H1 (cell line): ENCODE data around the gene THUMPD2. TPM values are rescaled to one million over a fixed set of nuclear protein-coding genes. Genes with fewer than 3 reads are reported as not detected.

Source experiments
- CTCF ChIA-PET: fragments of 300-600 bp; sonication (Branson Sonifier 250); formaldehyde crosslinking; loops from one replicate; lab custom pipeline; 2021; ENCODE audit not compliant: partially characterized antibody; lab: Charles Lee
- POLR2A ChIA-PET: fragments of 300-600 bp; sonication (Branson Sonifier 250); formaldehyde crosslinking; loops from one replicate; lab custom pipeline; 2021; ENCODE audit warnings: inconsistent platforms; ENCODE audit not compliant: partially characterized antibody; lab: Charles Lee
- DNase-seq, 2 experiments: peaks; one replicate each; pipeline versions ENCODE4 v3.0.0 to v3.0.0-alpha.2; 2010 to 2022; ENCODE audit warnings: low spot score in 2 of 2, low read depth in 1 of 2, mixed read lengths in 1 of 2
- FAIRE-seq: peaks from 2 replicates; lab custom pipeline; 2011; peaks lifted over from hg19 to GRCh38; lab: Jason Lieb, UNC
- H2AFZ ChIP-seq: 2 replicates; pipeline ENCODE4 v1.8.1; 2012; ENCODE audit warnings: low read length, inconsistent platforms
- H2AK5ac ChIP-seq: 2 replicates; pipeline ENCODE4 v1.6.1; 2013; ENCODE audit warnings: low read depth, low read length
- H2BK120ac ChIP-seq: replicated peaks from 2 replicates; pipeline ENCODE3; 2013; ENCODE audit warnings: low read depth, low read length, inconsistent platforms
- H2BK12ac ChIP-seq: 2 replicates; pipeline ENCODE4 v1.6.1; 2013; ENCODE audit warnings: low read depth, low read length
- H2BK15ac ChIP-seq: 2 replicates; pipeline ENCODE4 v1.6.1; 2013; ENCODE audit warnings: low read length
- H2BK20ac ChIP-seq: 2 replicates; pipeline ENCODE4 v1.6.1; 2013; ENCODE audit warnings: low read length
- H2BK5ac ChIP-seq: 2 replicates; pipeline ENCODE4 v1.6.1; 2013; ENCODE audit warnings: low read depth, low read length
- H3K14ac ChIP-seq: 2 replicates; pipeline ENCODE4 v1.6.1; 2013; ENCODE audit warnings: inconsistent platforms; ENCODE audit not compliant: insufficient read length
- H3K18ac ChIP-seq: 2 replicates; pipeline ENCODE4 v1.6.1; 2013; ENCODE audit warnings: low read length; ENCODE audit errors: extremely low read depth
- H3K23ac ChIP-seq: 2 replicates; pipeline ENCODE4 v1.6.1; 2013; ENCODE audit warnings: inconsistent platforms; ENCODE audit not compliant: insufficient read length
- H3K23me2 ChIP-seq: 2 replicates; pipeline ENCODE4 v1.6.1; 2013; ENCODE audit warnings: low read depth, low read length
- H3K27ac ChIP-seq: 2 replicates; pipeline ENCODE4 v1.6.1; 2011; ENCODE audit warnings: low read depth, low read length, inconsistent platforms
- H3K27me3 ChIP-seq, 4 experiments: replicated peaks in 1 of 4; 1 replicate in 1 of 4; 2 replicates in 3 of 4; pipeline versions ENCODE4 v1.6.1 to v1.8.1; 2011 to 2013; ENCODE audit warnings: low read length in 3 of 4, mild to moderate bottlenecking in 3 of 4, inconsistent platforms in 2 of 4, mixed read lengths in 2 of 4, moderate library complexity in 1 of 4; ENCODE audit not compliant: control insufficient read depth in 3 of 4, insufficient read depth in 3 of 4; ENCODE audit errors: extremely low read depth in 1 of 4
- H3K36me3 ChIP-seq, 4 experiments: 2 replicates each; pipeline versions ENCODE4 v1.6.1 to v1.8.1; 2011 to 2013; ENCODE audit warnings: mild to moderate bottlenecking in 4 of 4, low read length in 3 of 4, moderate library complexity in 2 of 4, control low read depth in 1 of 4, inconsistent platforms in 1 of 4; ENCODE audit not compliant: insufficient read depth in 4 of 4, control insufficient read depth in 2 of 4
- H3K4ac ChIP-seq: replicated peaks from 2 replicates; pipeline ENCODE3; 2013; ENCODE audit warnings: low read length, low read depth, mixed read lengths, inconsistent platforms; ENCODE audit not compliant: insufficient read length
- H3K4me1 ChIP-seq, 4 experiments: replicated peaks in 1 of 4; 1 replicate in 1 of 4; 2 replicates in 3 of 4; pipeline versions ENCODE4 v1.6.1 to v1.8.1; 2011 to 2013; ENCODE audit warnings: low read length in 3 of 4, inconsistent platforms in 2 of 4, mixed read lengths in 1 of 4; ENCODE audit not compliant: insufficient read depth in 4 of 4, control insufficient read depth in 3 of 4
- H3K4me2 ChIP-seq, 2 experiments: 2 replicates each; pipeline versions ENCODE4 v1.6.1 to v1.8.1; 2011 to 2013; ENCODE audit warnings: low read depth in 2 of 2, low read length in 2 of 2, control low read depth in 1 of 2, inconsistent platforms in 1 of 2, mild to moderate bottlenecking in 1 of 2; ENCODE audit not compliant: insufficient read depth in 1 of 2
- H3K4me3 ChIP-seq, 4 experiments: fragments of 200-600, 300-600 bp in 1 of 4; sonication (generic), shearing (Covaris generic), sonication (Bioruptor Twin) in 1 of 4; 2 replicates each; pipeline versions ENCODE4 v1.5.1 to v1.8.1; 2011 to 2016; ENCODE audit warnings: low read length in 4 of 4, low read depth in 3 of 4, control low read depth in 2 of 4, inconsistent platforms in 2 of 4, mild to moderate bottlenecking in 2 of 4, mixed read lengths in 1 of 4, moderate library complexity in 1 of 4; ENCODE audit not compliant: insufficient read depth in 2 of 4; ENCODE audit errors: extremely low read depth in 1 of 4
- H3K56ac ChIP-seq: replicated peaks from 2 replicates; pipeline ENCODE3; 2013; ENCODE audit warnings: low read depth, mild to moderate bottlenecking, mixed read lengths, low read length, inconsistent platforms; ENCODE audit not compliant: insufficient read length
- H3K79me1 ChIP-seq: 2 replicates; pipeline ENCODE4 v1.6.1; 2013; ENCODE audit warnings: low read depth, low read length, control low read depth
- H3K79me2 ChIP-seq, 2 experiments: 2 replicates each; pipeline versions ENCODE4 v1.6.1 to v1.8.1; 2012 to 2013; ENCODE audit warnings: low read length in 2 of 2, mild to moderate bottlenecking in 2 of 2, inconsistent platforms in 1 of 2; ENCODE audit not compliant: insufficient read depth in 2 of 2, control insufficient read depth in 1 of 2
- H3K9ac ChIP-seq, 4 experiments: replicated peaks in 1 of 4; 1 replicate in 1 of 4; 2 replicates in 3 of 4; pipeline versions ENCODE4 v1.6.1 to v1.8.1; 2011 to 2013; ENCODE audit warnings: low read depth in 3 of 4, low read length in 3 of 4, control low read depth in 2 of 4, mild to moderate bottlenecking in 2 of 4, moderate library complexity in 2 of 4, inconsistent platforms in 1 of 4; ENCODE audit errors: extremely low read depth in 1 of 4
- H3K9me3 ChIP-seq, 2 experiments: 2 replicates each; pipeline versions ENCODE4 v1.6.1 to v1.8.1; 2012 to 2013; ENCODE audit warnings: mild to moderate bottlenecking in 2 of 2, moderate library complexity in 2 of 2, control low read depth in 1 of 2, inconsistent platforms in 1 of 2, low read depth in 1 of 2, low read length in 1 of 2, mixed read lengths in 1 of 2; ENCODE audit not compliant: insufficient read depth in 2 of 2
- H4K20me1 ChIP-seq, 2 experiments: replicated peaks in 1 of 2; 2 replicates each; pipeline versions ENCODE3 to v1.8.1; 2011 to 2013; ENCODE audit warnings: inconsistent platforms in 2 of 2, low read length in 2 of 2, mild to moderate bottlenecking in 1 of 2; ENCODE audit not compliant: insufficient read depth in 2 of 2, control insufficient read depth in 1 of 2
- H4K5ac ChIP-seq: 2 replicates; pipeline ENCODE4 v1.6.1; 2013; ENCODE audit warnings: low read length, low read depth, mixed read lengths, inconsistent platforms; ENCODE audit not compliant: insufficient read length
- H4K8ac ChIP-seq: 2 replicates; pipeline ENCODE4 v1.8.0; 2013; ENCODE audit warnings: mild to moderate bottlenecking, moderate library complexity, low read length, inconsistent platforms; ENCODE audit not compliant: insufficient read depth; ENCODE audit errors: extremely low read depth
- H4K91ac ChIP-seq: replicated peaks from 2 replicates; pipeline ENCODE3; 2013; ENCODE audit warnings: low read length, mixed read lengths, inconsistent platforms; ENCODE audit not compliant: insufficient read length
- SP4 ChIP-seq: IDR thresholded peaks from 2 replicates; pipeline ENCODE4 v1.6.1; 2012; ENCODE audit warnings: low read length, inconsistent platforms
- WGBS, 2 experiments: shearing (Covaris generic) in 1 of 2; methylation state at CpG; one replicate each; pipeline versions ENCODE4 v1.1.6 to v1.1.7; 2013 to 2015; ENCODE audit warnings: low lambda C conversion rate in 2 of 2, mixed read lengths in 2 of 2, inconsistent platforms in 1 of 2, low coverage in 1 of 2, missing lambda C conversion rate in 1 of 2; ENCODE audit not compliant: insufficient replicate concordance in 2 of 2, insufficient coverage in 1 of 2, insufficient read length in 1 of 2; ENCODE audit errors: extremely low coverage in 1 of 2, missing lambda C conversion rate in 1 of 2; 5-methylcytosine and 5-hydroxymethylcytosine counted together
- polyA plus RNA-seq, 7 experiments: library from polyadenylated mRNA; depleted of rRNA in 3 of 7; stranded (reverse) in 5 of 7; unstranded in 2 of 7; fragments of >200 nt in 5 of 7; fragments of 200-250 nt in 2 of 7; gene quantifications; 1 replicate in 5 of 7; 2 replicates in 1 of 7; 4 replicates in 1 of 7; pipeline versions ENCODE4 v1.2.1 to v1.2.3, GENCODE V29; 2011 to 2013; ENCODE audit warnings: missing spikeins in 2 of 7, mixed read lengths in 2 of 7
- total RNA-seq: library from RNA; stranded (reverse); fragmentation: NEBNext Ultra II Directional; extraction: Animal tissue kit (Norgen Biotek cat#: 25700); gene quantifications from 2 replicates; pipeline ENCODE4 v1.2.1, GENCODE V29; 2021

THUMPD2 gene
- total and polyA plus RNA-seq, 2 of the 8 experiments (the other 6 are each of a cell fraction or from before 2014, with no cell fraction given), result 8.6 to 17.0 TPM

- no peaks in the 10 kb centered on the region for H4K20me1 ChIP-seq
- H2BK15ac ChIP-seq, result no peak overlapping the region
- H3K27ac ChIP-seq, result no peak overlapping the region
- no peak overlapping the region for H2AFZ ChIP-seq
- no peaks in the 10 kb centered on the region for H3K36me3 ChIP-seq
- H4K5ac ChIP-seq, result no peak overlapping the region
- no peak overlapping the region for H4K91ac ChIP-seq
- no peaks in the 10 kb centered on the region for H3K4me1 ChIP-seq
- H3K14ac ChIP-seq, result no peak overlapping the region
- H2BK120ac ChIP-seq, result no peak overlapping the region
- no peak overlapping the region for H3K4ac ChIP-seq
- H2AK5ac ChIP-seq, result no peak overlapping the region
- H3K23ac ChIP-seq, result no peak overlapping the region
- no peak overlapping the region for H3K4me3 ChIP-seq
- no peak overlapping the region for H2BK20ac ChIP-seq
- H2BK5ac ChIP-seq, result no peak overlapping the region
- H3K56ac ChIP-seq, result no peak overlapping the region
- no peak for TF ChIP-seq SP4
- TF ChIP-seq, all 59 proteins: peak for 0
- Histone ChIP-seq H3K23me2 (no peaks in the 10 kb centered on the region; the same call in 1 of the 2 replicates), H4K8ac (no peak overlapping the region), H3K79me2 (no peaks in the 10 kb centered on the region), H2BK12ac (no peak overlapping the region), H3K4me2 (no peak overlapping the region), H3K27me3 (no peaks in the 10 kb centered on the region), H3K9me3 (peaks cover 2 to 4% of the 10 kb centered on the region in 2 experiments; a peak in 2 of 4 replicates), H3K18ac (no peak overlapping the region), H3K79me1 (no peaks in the 10 kb centered on the region), H3K9ac (no peak overlapping the region)
- FAIRE-seq, result no peak
- POLR2A ChIA-PET, result no interaction called here
- WGBS, 2 experiments, result 77% methylated on average over 8 of the region's 8 CpGs; no CpG with 5 or more reads in 1 of the 2 experiments
- CTCF ChIA-PET, result interaction anchor here (0.7 to 3.7 kb wide), 4 partner anchors 8 to 270 kb away, joined by 3 to 17 read pairs (median 3); partner anchors contain the start of gene MAP4K3
- no peak for DNase-seq
These were observed 72.1 kb downstream of the THUMPD2 start for GRCh38 chr2:39706945-39707344.
